ENCODE measurements around the gene EML1. TPM values are rescaled to one million over a fixed set of nuclear protein-coding genes. Genes with fewer than 3 reads are reported as not detected.

EML1 gene
- total RNA-seq, 2 experiments from 2014 or later: 0.12 TPM; not detected in 1

GRCh38 chr14:99840265-99840664 lies 47.1 kb downstream of the EML1 start:
- Mint-ChIP-seq H3K27ac (no peak overlapping the region), H3K27me3 (peaks cover 50% of the 10 kb centered on the region), H3K4me1 (no peaks in the 10 kb centered on the region), H3K4me3 (no peak overlapping the region), H3K9me3 (no peaks in the 10 kb centered on the region), H3K36me3 (ENCODE audit: low read depth) (no peaks in the 10 kb centered on the region)
- ChIA-PET POLR2A (no interaction called here), CTCF (no interaction called here)
- no peak for DNase-seq

GRCh38 chr14:99840774-99841305 lies 47.6 kb downstream of the EML1 start:
- CTCF ChIA-PET: no interaction called here
- no peaks in the 10 kb centered on the region for H3K9me3 Mint-ChIP-seq
- H3K36me3 Mint-ChIP-seq (ENCODE audit: low read depth): no peaks in the 10 kb centered on the region
- H3K4me1 Mint-ChIP-seq: no peaks in the 10 kb centered on the region
- H3K27me3 Mint-ChIP-seq: peaks cover 45% of the 10 kb centered on the region
- POLR2A ChIA-PET: no interaction called here
- DNase-seq: no peak
- no peak overlapping the region for H3K4me3 Mint-ChIP-seq
- no peak overlapping the region for H3K27ac Mint-ChIP-seq

- no peak overlapping the region for H3K27ac Mint-ChIP-seq
- H3K27me3 Mint-ChIP-seq: peaks cover 40% of the 10 kb centered on the region
- H3K36me3 Mint-ChIP-seq (ENCODE audit: low read depth): no peaks in the 10 kb centered on the region
- H3K4me3 Mint-ChIP-seq: no peak overlapping the region
- no peak for DNase-seq
- ChIA-PET POLR2A (no interaction called here), CTCF (no interaction called here)
- no peaks in the 10 kb centered on the region for H3K9me3 Mint-ChIP-seq
- H3K4me1 Mint-ChIP-seq: no peaks in the 10 kb centered on the region
These were observed 48.3 kb downstream of the EML1 start for GRCh38 chr14:99841436-99842071.

GRCh38 chr14:99842141-99842540 lies 48.9 kb downstream of the EML1 start:
- no peak for DNase-seq
- peaks cover 36% of the 10 kb centered on the region for H3K27me3 Mint-ChIP-seq
- no peaks in the 10 kb centered on the region for H3K36me3 Mint-ChIP-seq (ENCODE audit: low read depth)
- H3K27ac Mint-ChIP-seq: no peak overlapping the region
- ChIA-PET POLR2A (no interaction called here), CTCF (no interaction called here)
- peaks cover 2% of the 10 kb centered on the region for H3K9me3 Mint-ChIP-seq
- no peak overlapping the region for H3K4me3 Mint-ChIP-seq
- no peaks in the 10 kb centered on the region for H3K4me1 Mint-ChIP-seq

GRCh38 chr14:99846808-99847207 lies 53.6 kb downstream of the EML1 start:
- Mint-ChIP-seq H3K4me1 (no peaks in the 10 kb centered on the region), H3K4me3 (no peak overlapping the region), H3K9me3 (peaks cover 6% of the 10 kb centered on the region), H3K27me3 (peaks cover 27% of the 10 kb centered on the region), H3K27ac (no peak overlapping the region), H3K36me3 (ENCODE audit: low read depth) (no peaks in the 10 kb centered on the region)
- DNase-seq: no peak
- ChIA-PET CTCF (interaction anchor here (0.6 kb wide), 1 partner anchor 17 kb away, joined by 5 read pairs; no protein-coding TSS in a partner anchor), POLR2A (interaction anchor here (0.6 kb wide), 1 partner anchor 24 kb away, joined by 19 read pairs; no protein-coding TSS in a partner anchor)

- CTCF ChIA-PET: interaction anchor here (0.7 kb wide), 1 partner anchor 1619 kb away, joined by 3 read pairs; no protein-coding TSS in a partner anchor
These were observed 57.5 kb downstream of the EML1 start for GRCh38 chr14:99850709-99851108.

GRCh38 chr14:99852578-99852977 lies 59.4 kb downstream of the EML1 start:
- ChIA-PET CTCF (interaction anchor here (1.4 kb wide), 1 partner anchor 95 kb away, joined by 3 read pairs; no protein-coding TSS in a partner anchor), POLR2A (no interaction called here)
- Mint-ChIP-seq H3K4me1 (no peaks in the 10 kb centered on the region), H3K27ac (no peak overlapping the region), H3K36me3 (ENCODE audit: low read depth) (no peaks in the 10 kb centered on the region), H3K9me3 (no peaks in the 10 kb centered on the region), H3K27me3 (peaks cover 16% of the 10 kb centered on the region), H3K4me3 (no peak overlapping the region)
- DNase-seq: no peak

More at GRCh38 chr14:99850709-99851108, 57.5 kb downstream of the EML1 start:
- Mint-ChIP-seq H3K27me3 (peaks cover 13% of the 10 kb centered on the region), H3K27ac (no peak overlapping the region), H3K4me1 (no peaks in the 10 kb centered on the region), H3K4me3 (no peak overlapping the region), H3K9me3 (peaks cover 6% of the 10 kb centered on the region), H3K36me3 (ENCODE audit: low read depth) (no peaks in the 10 kb centered on the region)
- POLR2A ChIA-PET: no interaction called here
- no peak for DNase-seq

- POLR2A ChIA-PET: no interaction called here
- no peaks in the 10 kb centered on the region for H3K4me1 Mint-ChIP-seq
- H3K4me3 Mint-ChIP-seq: no peak overlapping the region
- DNase-seq: peak; percentile 8
- H3K9me3 Mint-ChIP-seq: no peaks in the 10 kb centered on the region
- CTCF ChIA-PET: no interaction called here
- H3K27ac Mint-ChIP-seq: no peak overlapping the region
- peaks cover 13% of the 10 kb centered on the region for H3K27me3 Mint-ChIP-seq
- H3K36me3 Mint-ChIP-seq (ENCODE audit: low read depth): no peaks in the 10 kb centered on the region
These were observed 60.0 kb downstream of the EML1 start for GRCh38 chr14:99853206-99853605.

GRCh38 chr14:99854831-99855230 lies 61.6 kb downstream of the EML1 start:
- POLR2A ChIA-PET: no interaction called here
- Mint-ChIP-seq H3K27ac (no peak overlapping the region), H3K36me3 (ENCODE audit: low read depth) (no peaks in the 10 kb centered on the region), H3K27me3 (peaks cover 9% of the 10 kb centered on the region), H3K9me3 (no peaks in the 10 kb centered on the region), H3K4me3 (no peak overlapping the region), H3K4me1 (no peaks in the 10 kb centered on the region)
- CTCF ChIA-PET: no interaction called here
- no peak for DNase-seq

- CTCF ChIA-PET: no interaction called here
These were observed 62.1 kb downstream of the EML1 start for GRCh38 chr14:99855271-99855670.

GRCh38 chr14:99857551-99857950 lies 64.3 kb downstream of the EML1 start:
- Mint-ChIP-seq H3K27ac (no peak overlapping the region), H3K9me3 (no peaks in the 10 kb centered on the region), H3K27me3 (peaks cover 7% of the 10 kb centered on the region), H3K36me3 (ENCODE audit: low read depth) (no peaks in the 10 kb centered on the region), H3K4me1 (no peaks in the 10 kb centered on the region), H3K4me3 (no peak overlapping the region)
- ChIA-PET POLR2A (no interaction called here), CTCF (interaction anchor here (0.6 to 0.7 kb wide), 2 partner anchors 104 to 199 kb away, joined by 3 read pairs; no protein-coding TSS in a partner anchor)
- no peak for DNase-seq

More at GRCh38 chr14:99855271-99855670, 62.1 kb downstream of the EML1 start:
- no peaks in the 10 kb centered on the region for H3K4me1 Mint-ChIP-seq
- H3K9me3 Mint-ChIP-seq: no peaks in the 10 kb centered on the region
- no peaks in the 10 kb centered on the region for H3K36me3 Mint-ChIP-seq (ENCODE audit: low read depth)
- POLR2A ChIA-PET: no interaction called here
- H3K27me3 Mint-ChIP-seq: peaks cover 9% of the 10 kb centered on the region
- no peak overlapping the region for H3K4me3 Mint-ChIP-seq
- no peak overlapping the region for H3K27ac Mint-ChIP-seq
- no peak for DNase-seq

- Mint-ChIP-seq H3K9me3 (no peaks in the 10 kb centered on the region), H3K27ac (no peak overlapping the region), H3K27me3 (peaks cover 12% of the 10 kb centered on the region), H3K4me3 (no peak overlapping the region), H3K36me3 (ENCODE audit: low read depth) (no peaks in the 10 kb centered on the region), H3K4me1 (no peaks in the 10 kb centered on the region)
- ChIA-PET CTCF (no interaction called here), POLR2A (interaction anchor here (0.7 kb wide), 1 partner anchor 354 kb away, joined by 3 read pairs; no protein-coding TSS in a partner anchor)
- DNase-seq: no peak
These were observed 67.0 kb downstream of the EML1 start for GRCh38 chr14:99860219-99860618.

- CTCF ChIA-PET: interaction anchor here (0.8 kb wide), 1 partner anchor 120 kb away, joined by 3 read pairs; no protein-coding TSS in a partner anchor
- POLR2A ChIA-PET: no interaction called here
These were observed 68.9 kb downstream of the EML1 start for GRCh38 chr14:99862136-99862535.

GRCh38 chr14:99863059-99863458 lies 69.8 kb downstream of the EML1 start:
- Mint-ChIP-seq H3K36me3 (ENCODE audit: low read depth) (no peaks in the 10 kb centered on the region), H3K9me3 (no peaks in the 10 kb centered on the region), H3K27me3 (peaks cover 17% of the 10 kb centered on the region), H3K27ac (no peak overlapping the region), H3K4me1 (no peaks in the 10 kb centered on the region), H3K4me3 (no peak overlapping the region)
- CTCF ChIA-PET: no interaction called here
- POLR2A ChIA-PET: no interaction called here
- no peak for DNase-seq

More at GRCh38 chr14:99862136-99862535, 68.9 kb downstream of the EML1 start:
- H3K27ac Mint-ChIP-seq: no peak overlapping the region
- no peak overlapping the region for H3K4me3 Mint-ChIP-seq
- DNase-seq: no peak
- H3K36me3 Mint-ChIP-seq (ENCODE audit: low read depth): no peaks in the 10 kb centered on the region
- peaks cover 12% of the 10 kb centered on the region for H3K27me3 Mint-ChIP-seq
- no peaks in the 10 kb centered on the region for H3K4me1 Mint-ChIP-seq
- H3K9me3 Mint-ChIP-seq: no peaks in the 10 kb centered on the region
